ENCODE results near the gene DENND5B. TPM values are rescaled to one million over a fixed set of nuclear protein-coding genes. Genes with fewer than 3 reads are reported as not detected.
"Not testable (repeated sequence)": the region's sequence is repeated elsewhere in the genome, so short reads cannot be mapped to it uniquely, and the experiment has no call there.

Gene DENND5B
- total and polyA plus RNA-seq, 10 donors, result 4.5 to 42.5 (median 24.6) TPM

GRCh38 chr12:31504625-31505222 is 86.2 kb downstream of the DENND5B start:
- Histone ChIP-seq H3K4me3 (no peak overlapping the region), H3K9me3 (peaks cover 0 to 16% (median 14%) of the 10 kb centered on the region in 8 donors), H3K36me3 (no peaks in the 10 kb centered on the region), H3K27ac (no peak overlapping the region), H3K4me1 (peaks cover 0 to 3% (median 1%) of the 10 kb centered on the region in 6 donors), H3K27me3 (replicated peaks in 1 of 7) (no peaks in the 10 kb centered on the region)
- TF ChIP-seq POLR2AphosphoS5 (IDR thresholded peaks at IDR 0.05) (no peak), CTCF (IDR thresholded peaks at IDR 0.05 in 8 of 11, conservative IDR thresholded peaks at IDR 0.05 in 3 of 11) (no peak), POLR2A (IDR thresholded peaks at IDR 0.05) (no peak)
- whole genome bisulfite sequencing, 5 donors, result 90 to 92% (median 90%) methylated on average over 7 of the region's 7 CpGs
- intact Hi-C loops (cut with DNase I; ENCODE audit: low total_unique reads), result no loop called here
- no peak for DNase-seq

- H3K36me3 ChIP-seq; intact Hi-C loops (cut with DNase I; ENCODE audit: low total_unique reads); H3K4me3 ChIP-seq; H3K27me3 ChIP-seq (replicated peaks in 1 of 7); DNase-seq; H3K27ac ChIP-seq: not testable (repeated sequence)
- peaks cover 0 to 16% (median 14%) of the 10 kb centered on the region in 8 donors for H3K9me3 ChIP-seq
- peaks cover 0 to 12% (median 0%) of the 10 kb centered on the region in 6 donors for H3K4me1 ChIP-seq
- 62 to 90% (median 70%) methylated on average over 3 of the region's 3 CpGs for WGBS, 5 donors
Measured at GRCh38 chr12:31501014-31501413, 89.9 kb downstream of the DENND5B start.

- Histone ChIP-seq H3K27me3 (replicated peaks in 1 of 7) (no peaks in the 10 kb centered on the region), H3K4me1 (peaks cover 0 to 12% (median 0%) of the 10 kb centered on the region in 6 donors), H3K4me3 (no peak overlapping the region), H3K36me3 (peaks cover 0 to 11% (median 3%) of the 10 kb centered on the region in 6 donors), H3K9me3 (peaks cover 0 to 4% (median 1%) of the 10 kb centered on the region in 8 donors), H3K27ac (no peak overlapping the region)
- no peak for DNase-seq
- no peak for TF ChIP-seq CTCF (IDR thresholded peaks at IDR 0.05 in 8 of 11, conservative IDR thresholded peaks at IDR 0.05 in 3 of 11)
- no peak for TF ChIP-seq POLR2AphosphoS5 (IDR thresholded peaks at IDR 0.05)
- no peak for TF ChIP-seq POLR2A (IDR thresholded peaks at IDR 0.05)
- 89 to 97% (median 94%) methylated on average over 2 of the region's 2 CpGs for WGBS, 5 donors
- intact Hi-C loops (cut with DNase I; ENCODE audit: low total_unique reads), result no loop called here
Measured at GRCh38 chr12:31499567-31499966, 91.4 kb downstream of the DENND5B start.

GRCh38 chr12:31498424-31498823 is 92.5 kb downstream of the DENND5B start:
- Histone ChIP-seq H3K4me1 (peaks cover 0 to 12% (median 0%) of the 10 kb centered on the region in 6 donors), H3K36me3 (peaks cover 0 to 18% (median 4%) of the 10 kb centered on the region in 6 donors), H3K9me3 (no peaks in the 10 kb centered on the region), H3K4me3 (no peak overlapping the region), H3K27me3 (replicated peaks in 1 of 7) (no peaks in the 10 kb centered on the region), H3K27ac (no peak overlapping the region)
- 87 to 93% (median 89%) methylated on average over 4 of the region's 4 CpGs for WGBS, 5 donors
- intact Hi-C loops (cut with DNase I; ENCODE audit: low total_unique reads), result no loop called here
- DNase-seq, result no peak
- TF ChIP-seq POLR2A (IDR thresholded peaks at IDR 0.05) (no peak), POLR2AphosphoS5 (IDR thresholded peaks at IDR 0.05) (no peak), CTCF (IDR thresholded peaks at IDR 0.05 in 8 of 11, conservative IDR thresholded peaks at IDR 0.05 in 3 of 11) (no peak)
